Measurements from ENCODE around the gene PMF1. TPM values are rescaled to one million over a fixed set of nuclear protein-coding genes. Genes with fewer than 3 reads are reported as not detected.

PMF1 gene
- total and polyA plus RNA-seq, 2 experiments from 2014 or later, result 112 to 118 TPM

GRCh38 chr1:156214024-156214748 lies 1.4 kb downstream of the PMF1 start:
- H3K27me3 ChIP-seq (ENCODE audit: insufficient read depth), result no peaks in the 10 kb centered on the region
- peaks cover 19% of the 10 kb centered on the region for H3K4me1 Mint-ChIP-seq
- H3K9me3 Mint-ChIP-seq, result no peaks in the 10 kb centered on the region
- peak overlapping the region; percentile 96 for H3K4me3 Mint-ChIP-seq
- no peak overlapping the region for H2AFZ ChIP-seq
- DNase-seq (ENCODE audit: low spot score), result no peak
- 0 out of 2 replicates have a peak, but pooled peaks cover 5% of the 10 kb centered on the region for H3K36me3 ChIP-seq (ENCODE audit: insufficient read depth)
- peaks cover 11% of the 10 kb centered on the region; the same call in 1 of the 2 replicates for H3F3A ChIP-seq (replicated peaks; ENCODE audit: low read depth)
- no peaks in the 10 kb centered on the region for H3K9me2 ChIP-seq (ENCODE audit: insufficient read depth)
- H3K36me3 Mint-ChIP-seq (ENCODE audit: low read depth), result peaks cover 25% of the 10 kb centered on the region
- no peak for TF ChIP-seq POLR2AphosphoS5 (IDR thresholded peaks at IDR 0.05; ENCODE audit: low read depth)
- TF ChIP-seq NANOG (IDR thresholded peaks at IDR 0.05; ENCODE audit: borderline replicate concordance), result no peak
- no peak for TF ChIP-seq ZNF114 (CRISPR knock-in tag; IDR thresholded peaks at IDR 0.05)
- no peak for TF ChIP-seq ZNF331 (CRISPR knock-in tag; IDR thresholded peaks at IDR 0.05; ENCODE audit: low read depth)
- no peak for TF ChIP-seq CREB1 (CRISPR knock-in tag; IDR thresholded peaks at IDR 0.05; ENCODE audit: low read depth)
- no peak for TF ChIP-seq EZH2 (IDR thresholded peaks at IDR 0.05; ENCODE audit: low read depth, unreplicated experiment)
- TF ChIP-seq JUNB (IDR thresholded peaks at IDR 0.05; ENCODE audit: unreplicated experiment), result no peak
- TF ChIP-seq, protein P1, sequence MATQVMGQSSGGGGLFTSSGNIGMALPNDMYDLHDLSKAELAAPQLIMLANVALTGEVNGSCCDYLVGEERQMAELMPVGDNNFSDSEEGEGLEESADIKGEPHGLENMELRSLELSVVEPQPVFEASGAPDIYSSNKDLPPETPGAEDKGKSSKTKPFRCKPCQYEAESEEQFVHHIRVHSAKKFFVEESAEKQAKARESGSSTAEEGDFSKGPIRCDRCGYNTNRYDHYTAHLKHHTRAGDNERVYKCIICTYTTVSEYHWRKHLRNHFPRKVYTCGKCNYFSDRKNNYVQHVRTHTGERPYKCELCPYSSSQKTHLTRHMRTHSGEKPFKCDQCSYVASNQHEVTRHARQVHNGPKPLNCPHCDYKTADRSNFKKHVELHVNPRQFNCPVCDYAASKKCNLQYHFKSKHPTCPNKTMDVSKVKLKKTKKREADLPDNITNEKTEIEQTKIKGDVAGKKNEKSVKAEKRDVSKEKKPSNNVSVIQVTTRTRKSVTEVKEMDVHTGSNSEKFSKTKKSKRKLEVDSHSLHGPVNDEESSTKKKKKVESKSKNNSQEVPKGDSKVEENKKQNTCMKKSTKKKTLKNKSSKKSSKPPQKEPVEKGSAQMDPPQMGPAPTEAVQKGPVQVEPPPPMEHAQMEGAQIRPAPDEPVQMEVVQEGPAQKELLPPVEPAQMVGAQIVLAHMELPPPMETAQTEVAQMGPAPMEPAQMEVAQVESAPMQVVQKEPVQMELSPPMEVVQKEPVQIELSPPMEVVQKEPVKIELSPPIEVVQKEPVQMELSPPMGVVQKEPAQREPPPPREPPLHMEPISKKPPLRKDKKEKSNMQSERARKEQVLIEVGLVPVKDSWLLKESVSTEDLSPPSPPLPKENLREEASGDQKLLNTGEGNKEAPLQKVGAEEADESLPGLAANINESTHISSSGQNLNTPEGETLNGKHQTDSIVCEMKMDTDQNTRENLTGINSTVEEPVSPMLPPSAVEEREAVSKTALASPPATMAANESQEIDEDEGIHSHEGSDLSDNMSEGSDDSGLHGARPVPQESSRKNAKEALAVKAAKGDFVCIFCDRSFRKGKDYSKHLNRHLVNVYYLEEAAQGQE (IDR thresholded peaks at IDR 0.05; ENCODE audit: unreplicated experiment), result no peak
- TF ChIP-seq CTCF (conservative IDR thresholded peaks at IDR 0.05; ENCODE audit: low read depth in 2 of 2), result no peak
- TF ChIP-seq, protein P2, sequence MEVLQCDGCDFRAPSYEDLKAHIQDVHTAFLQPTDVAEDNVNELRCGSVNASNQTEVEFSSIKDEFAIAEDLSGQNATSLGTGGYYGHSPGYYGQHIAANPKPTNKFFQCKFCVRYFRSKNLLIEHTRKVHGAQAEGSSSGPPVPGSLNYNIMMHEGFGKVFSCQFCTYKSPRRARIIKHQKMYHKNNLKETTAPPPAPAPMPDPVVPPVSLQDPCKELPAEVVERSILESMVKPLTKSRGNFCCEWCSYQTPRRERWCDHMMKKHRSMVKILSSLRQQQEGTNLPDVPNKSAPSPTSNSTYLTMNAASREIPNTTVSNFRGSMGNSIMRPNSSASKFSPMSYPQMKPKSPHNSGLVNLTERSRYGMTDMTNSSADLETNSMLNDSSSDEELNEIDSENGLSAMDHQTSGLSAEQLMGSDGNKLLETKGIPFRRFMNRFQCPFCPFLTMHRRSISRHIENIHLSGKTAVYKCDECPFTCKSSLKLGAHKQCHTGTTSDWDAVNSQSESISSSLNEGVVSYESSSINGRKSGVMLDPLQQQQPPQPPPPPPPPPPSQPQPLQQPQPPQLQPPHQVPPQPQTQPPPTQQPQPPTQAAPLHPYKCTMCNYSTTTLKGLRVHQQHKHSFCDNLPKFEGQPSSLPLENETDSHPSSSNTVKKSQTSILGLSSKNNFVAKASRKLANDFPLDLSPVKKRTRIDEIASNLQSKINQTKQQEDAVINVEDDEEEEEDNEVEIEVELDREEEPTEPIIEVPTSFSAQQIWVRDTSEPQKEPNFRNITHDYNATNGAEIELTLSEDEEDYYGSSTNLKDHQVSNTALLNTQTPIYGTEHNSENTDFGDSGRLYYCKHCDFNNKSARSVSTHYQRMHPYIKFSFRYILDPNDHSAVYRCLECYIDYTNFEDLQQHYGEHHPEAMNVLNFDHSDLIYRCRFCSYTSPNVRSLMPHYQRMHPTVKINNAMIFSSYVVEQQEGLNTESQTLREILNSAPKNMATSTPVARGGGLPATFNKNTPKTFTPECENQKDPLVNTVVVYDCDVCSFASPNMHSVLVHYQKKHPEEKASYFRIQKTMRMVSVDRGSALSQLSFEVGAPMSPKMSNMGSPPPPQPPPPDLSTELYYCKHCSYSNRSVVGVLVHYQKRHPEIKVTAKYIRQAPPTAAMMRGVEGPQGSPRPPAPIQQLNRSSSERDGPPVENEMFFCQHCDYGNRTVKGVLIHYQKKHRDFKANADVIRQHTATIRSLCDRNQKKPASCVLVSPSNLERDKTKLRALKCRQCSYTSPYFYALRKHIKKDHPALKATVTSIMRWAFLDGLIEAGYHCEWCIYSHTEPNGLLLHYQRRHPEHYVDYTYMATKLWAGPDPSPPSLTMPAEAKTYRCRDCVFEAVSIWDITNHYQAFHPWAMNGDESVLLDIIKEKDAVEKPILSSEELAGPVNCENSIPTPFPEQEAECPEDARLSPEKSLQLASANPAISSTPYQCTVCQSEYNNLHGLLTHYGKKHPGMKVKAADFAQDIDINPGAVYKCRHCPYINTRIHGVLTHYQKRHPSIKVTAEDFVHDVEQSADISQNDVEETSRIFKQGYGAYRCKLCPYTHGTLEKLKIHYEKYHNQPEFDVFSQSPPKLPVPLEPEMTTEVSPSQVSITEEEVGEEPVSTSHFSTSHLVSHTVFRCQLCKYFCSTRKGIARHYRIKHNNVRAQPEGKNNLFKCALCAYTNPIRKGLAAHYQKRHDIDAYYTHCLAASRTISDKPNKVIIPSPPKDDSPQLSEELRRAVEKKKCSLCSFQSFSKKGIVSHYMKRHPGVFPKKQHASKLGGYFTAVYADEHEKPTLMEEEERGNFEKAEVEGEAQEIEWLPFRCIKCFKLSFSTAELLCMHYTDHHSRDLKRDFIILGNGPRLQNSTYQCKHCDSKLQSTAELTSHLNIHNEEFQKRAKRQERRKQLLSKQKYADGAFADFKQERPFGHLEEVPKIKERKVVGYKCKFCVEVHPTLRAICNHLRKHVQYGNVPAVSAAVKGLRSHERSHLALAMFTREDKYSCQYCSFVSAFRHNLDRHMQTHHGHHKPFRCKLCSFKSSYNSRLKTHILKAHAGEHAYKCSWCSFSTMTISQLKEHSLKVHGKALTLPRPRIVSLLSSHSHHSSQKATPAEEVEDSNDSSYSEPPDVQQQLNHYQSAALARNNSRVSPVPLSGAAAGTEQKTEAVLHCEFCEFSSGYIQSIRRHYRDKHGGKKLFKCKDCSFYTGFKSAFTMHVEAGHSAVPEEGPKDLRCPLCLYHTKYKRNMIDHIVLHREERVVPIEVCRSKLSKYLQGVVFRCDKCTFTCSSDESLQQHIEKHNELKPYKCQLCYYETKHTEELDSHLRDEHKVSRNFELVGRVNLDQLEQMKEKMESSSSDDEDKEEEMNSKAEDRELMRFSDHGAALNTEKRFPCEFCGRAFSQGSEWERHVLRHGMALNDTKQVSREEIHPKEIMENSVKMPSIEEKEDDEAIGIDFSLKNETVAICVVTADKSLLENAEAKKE (CRISPR knock-in tag; IDR thresholded peaks at IDR 0.05), result no peak
- no peak for TF ChIP-seq STAT1 (IDR thresholded peaks at IDR 0.05; ENCODE audit: unreplicated experiment)
- TF ChIP-seq ETS1 (IDR thresholded peaks at IDR 0.05), result no peak
- no peak for TF ChIP-seq EZH2phosphoT487 (IDR thresholded peaks at IDR 0.05; ENCODE audit: unreplicated experiment)
- peaks cover 21% of the 10 kb centered on the region for H3K4me1 ChIP-seq (ENCODE audit: insufficient read depth)
- peak overlapping the region; percentile 98 for H3K4me2 ChIP-seq
- peak overlapping the region; percentile 86 for H3K27ac Mint-ChIP-seq
- H3K27ac ChIP-seq (ENCODE audit: low read depth), result peak overlapping the region; percentile 96; the same call in 1 of the 2 replicates
- H3K79me2 ChIP-seq (replicated peaks; ENCODE audit: insufficient read depth), result peaks cover 55% of the 10 kb centered on the region
- no peak for ATAC-seq
- H4K20me1 ChIP-seq (replicated peaks; ENCODE audit: insufficient read depth), result peaks cover 11% of the 10 kb centered on the region; the same call in 1 of the 2 replicates
- H3K4me3 ChIP-seq, result peak overlapping the region; percentile 64
- H3K27me3 Mint-ChIP-seq (ENCODE audit: insufficient read depth, low read depth, poor library complexity), result peaks cover 11% of the 10 kb centered on the region
